ENCODE data around the gene ASF1A.
A peak's percentile ranks its signal among the peaks of the same experiment; 100 is the strongest.

Gene ASF1A

GRCh38 chr6:118903138-118903537, 9.2 kb downstream of the ASF1A start:
- DNase-seq (ENCODE audit: low spot score in 2 of 2) (no peak), ATAC-seq (replicated peaks; ENCODE audit: extremely low read depth, poor library complexity, severe bottlenecking) (no peak)
- no peaks in the 10 kb centered on the region for H3K9me3 Mint-ChIP-seq
- H3K4me1 Mint-ChIP-seq, result peaks cover 71% of the 10 kb centered on the region
- no peak overlapping the region for H3K4me3 Mint-ChIP-seq
- peaks cover 46% of the 10 kb centered on the region for H3K36me3 Mint-ChIP-seq (ENCODE audit: insufficient read depth)
- H3K27ac Mint-ChIP-seq (ENCODE audit: low read depth), result peak overlapping the region; percentile 71
- no peaks in the 10 kb centered on the region for H3K27me3 Mint-ChIP-seq

- Mint-ChIP-seq H3K27ac (ENCODE audit: low read depth) (peak overlapping the region; percentile 71), H3K9me3 (no peaks in the 10 kb centered on the region), H3K4me3 (no peak overlapping the region), H3K36me3 (ENCODE audit: insufficient read depth) (peaks cover 50% of the 10 kb centered on the region), H3K4me1 (peaks cover 69% of the 10 kb centered on the region), H3K27me3 (no peaks in the 10 kb centered on the region)
- ATAC-seq (replicated peaks; ENCODE audit: extremely low read depth, poor library complexity, severe bottlenecking) (no peak), DNase-seq (ENCODE audit: low spot score in 2 of 2) (no peak)
Observed at GRCh38 chr6:118903691-118904090, 9.7 kb downstream of the ASF1A start.

GRCh38 chr6:118905084-118905483, 11.1 kb downstream of the ASF1A start:
- peaks cover 51% of the 10 kb centered on the region for H3K36me3 Mint-ChIP-seq (ENCODE audit: insufficient read depth)
- no peaks in the 10 kb centered on the region for H3K9me3 Mint-ChIP-seq
- H3K4me3 Mint-ChIP-seq, result no peak overlapping the region
- DNase-seq (ENCODE audit: low spot score in 2 of 2) (no peak), ATAC-seq (replicated peaks; ENCODE audit: extremely low read depth, poor library complexity, severe bottlenecking) (no peak)
- no peaks in the 10 kb centered on the region for H3K27me3 Mint-ChIP-seq
- no peak overlapping the region for H3K27ac Mint-ChIP-seq (ENCODE audit: low read depth)
- peaks cover 55% of the 10 kb centered on the region for H3K4me1 Mint-ChIP-seq

- H3K27me3 Mint-ChIP-seq, result no peaks in the 10 kb centered on the region
- no peaks in the 10 kb centered on the region for H3K9me3 Mint-ChIP-seq
- DNase-seq (ENCODE audit: low spot score in 2 of 2) (no peak), ATAC-seq (replicated peaks; ENCODE audit: extremely low read depth, poor library complexity, severe bottlenecking) (no peak)
- peaks cover 51% of the 10 kb centered on the region for H3K4me1 Mint-ChIP-seq
- H3K4me3 Mint-ChIP-seq, result no peak overlapping the region
- peaks cover 55% of the 10 kb centered on the region for H3K36me3 Mint-ChIP-seq (ENCODE audit: insufficient read depth)
- peak overlapping the region; percentile 44 for H3K27ac Mint-ChIP-seq (ENCODE audit: low read depth)
Observed at GRCh38 chr6:118905851-118906250, 11.9 kb downstream of the ASF1A start.

- Mint-ChIP-seq H3K27me3 (no peaks in the 10 kb centered on the region), H3K36me3 (ENCODE audit: insufficient read depth) (peaks cover 55% of the 10 kb centered on the region), H3K4me3 (no peak overlapping the region), H3K9me3 (no peaks in the 10 kb centered on the region), H3K27ac (ENCODE audit: low read depth) (no peak overlapping the region), H3K4me1 (peaks cover 32% of the 10 kb centered on the region)
- ATAC-seq (replicated peaks; ENCODE audit: extremely low read depth, poor library complexity, severe bottlenecking) (no peak), DNase-seq (ENCODE audit: low spot score in 2 of 2) (no peak)
Observed at GRCh38 chr6:118908441-118908840, 14.5 kb downstream of the ASF1A start.

- DNase-seq (ENCODE audit: low spot score in 2 of 2), result no peak
- peaks cover 10% of the 10 kb centered on the region for H3K4me1 Mint-ChIP-seq
- H3K27ac Mint-ChIP-seq (ENCODE audit: low read depth), result no peak overlapping the region
- H3K36me3 Mint-ChIP-seq (ENCODE audit: insufficient read depth), result peaks cover 49% of the 10 kb centered on the region
- no peaks in the 10 kb centered on the region for H3K27me3 Mint-ChIP-seq
- ATAC-seq (replicated peaks; ENCODE audit: extremely low read depth, poor library complexity, severe bottlenecking), result no peak
- H3K9me3 Mint-ChIP-seq, result no peaks in the 10 kb centered on the region
- H3K4me3 Mint-ChIP-seq, result no peak overlapping the region
Observed at GRCh38 chr6:118912646-118913045, 18.7 kb downstream of the ASF1A start.

GRCh38 chr6:118913161-118913560, 19.2 kb downstream of the ASF1A start:
- ATAC-seq (replicated peaks; ENCODE audit: extremely low read depth, poor library complexity, severe bottlenecking) (no peak), DNase-seq (ENCODE audit: low spot score in 2 of 2) (no peak)
- H3K27me3 Mint-ChIP-seq, result no peaks in the 10 kb centered on the region
- H3K27ac Mint-ChIP-seq (ENCODE audit: low read depth), result no peak overlapping the region
- H3K36me3 Mint-ChIP-seq (ENCODE audit: insufficient read depth), result peaks cover 47% of the 10 kb centered on the region
- peaks cover 10% of the 10 kb centered on the region for H3K4me1 Mint-ChIP-seq
- no peaks in the 10 kb centered on the region for H3K9me3 Mint-ChIP-seq
- H3K4me3 Mint-ChIP-seq, result no peak overlapping the region

GRCh38 chr6:118914598-118914997, 20.6 kb downstream of the ASF1A start:
- H3K9me3 Mint-ChIP-seq, result no peaks in the 10 kb centered on the region
- peaks cover 42% of the 10 kb centered on the region for H3K36me3 Mint-ChIP-seq (ENCODE audit: insufficient read depth)
- DNase-seq (ENCODE audit: low spot score in 2 of 2) (no peak), ATAC-seq (replicated peaks; ENCODE audit: extremely low read depth, poor library complexity, severe bottlenecking) (no peak)
- no peak overlapping the region for H3K27ac Mint-ChIP-seq (ENCODE audit: low read depth)
- peaks cover 10% of the 10 kb centered on the region for H3K4me1 Mint-ChIP-seq
- no peaks in the 10 kb centered on the region for H3K27me3 Mint-ChIP-seq
- no peak overlapping the region for H3K4me3 Mint-ChIP-seq

- DNase-seq (ENCODE audit: low spot score in 2 of 2), result no peak
- ATAC-seq (replicated peaks; ENCODE audit: extremely low read depth, poor library complexity, severe bottlenecking), result no peak
- no peak overlapping the region for H3K27ac Mint-ChIP-seq (ENCODE audit: low read depth)
- no peaks in the 10 kb centered on the region for H3K9me3 Mint-ChIP-seq
- no peaks in the 10 kb centered on the region for H3K27me3 Mint-ChIP-seq
- H3K4me1 Mint-ChIP-seq, result peaks cover 10% of the 10 kb centered on the region
- no peak overlapping the region for H3K4me3 Mint-ChIP-seq
- H3K36me3 Mint-ChIP-seq (ENCODE audit: insufficient read depth), result peaks cover 33% of the 10 kb centered on the region
Observed at GRCh38 chr6:118917546-118918328, 23.8 kb downstream of the ASF1A start.

- no peaks in the 10 kb centered on the region for H3K27me3 Mint-ChIP-seq
- H3K27ac Mint-ChIP-seq (ENCODE audit: low read depth), result no peak overlapping the region
- H3K36me3 Mint-ChIP-seq (ENCODE audit: insufficient read depth), result peaks cover 32% of the 10 kb centered on the region
- no peak overlapping the region for H3K4me3 Mint-ChIP-seq
- DNase-seq (ENCODE audit: low spot score in 2 of 2), result no peak
- peaks cover 10% of the 10 kb centered on the region for H3K4me1 Mint-ChIP-seq
- no peak for ATAC-seq (replicated peaks; ENCODE audit: extremely low read depth, poor library complexity, severe bottlenecking)
- no peaks in the 10 kb centered on the region for H3K9me3 Mint-ChIP-seq
Observed at GRCh38 chr6:118918329-118918725, 24.4 kb downstream of the ASF1A start.

- no peak for DNase-seq (ENCODE audit: low spot score in 2 of 2)
- ATAC-seq (replicated peaks; ENCODE audit: extremely low read depth, poor library complexity, severe bottlenecking), result no peak
- H3K36me3 Mint-ChIP-seq (ENCODE audit: insufficient read depth), result peaks cover 28% of the 10 kb centered on the region
- H3K4me1 Mint-ChIP-seq, result peaks cover 7% of the 10 kb centered on the region
- H3K27ac Mint-ChIP-seq (ENCODE audit: low read depth), result no peak overlapping the region
- H3K27me3 Mint-ChIP-seq, result no peaks in the 10 kb centered on the region
- no peaks in the 10 kb centered on the region for H3K9me3 Mint-ChIP-seq
- no peak overlapping the region for H3K4me3 Mint-ChIP-seq
Observed at GRCh38 chr6:118921084-118921483, 27.1 kb downstream of the ASF1A start.

- no peak for DNase-seq (ENCODE audit: low spot score in 2 of 2)
- H3K36me3 Mint-ChIP-seq (ENCODE audit: insufficient read depth), result peaks cover 31% of the 10 kb centered on the region
- H3K4me3 Mint-ChIP-seq, result no peak overlapping the region
- no peak for ATAC-seq (replicated peaks; ENCODE audit: extremely low read depth, poor library complexity, severe bottlenecking)
- H3K9me3 Mint-ChIP-seq, result no peaks in the 10 kb centered on the region
- H3K27me3 Mint-ChIP-seq, result no peaks in the 10 kb centered on the region
- H3K4me1 Mint-ChIP-seq, result peaks cover 9% of the 10 kb centered on the region
- no peak overlapping the region for H3K27ac Mint-ChIP-seq (ENCODE audit: low read depth)
Observed at GRCh38 chr6:118923035-118923434, 29.1 kb downstream of the ASF1A start.

GRCh38 chr6:118930680-118931079, 36.7 kb downstream of the ASF1A start:
- H3K27ac Mint-ChIP-seq (ENCODE audit: low read depth), result no peak overlapping the region
- no peaks in the 10 kb centered on the region for H3K27me3 Mint-ChIP-seq
- DNase-seq (ENCODE audit: low spot score in 2 of 2) (no peak), ATAC-seq (replicated peaks; ENCODE audit: extremely low read depth, poor library complexity, severe bottlenecking) (no peak)
- H3K4me1 Mint-ChIP-seq, result peaks cover 27% of the 10 kb centered on the region
- H3K36me3 Mint-ChIP-seq (ENCODE audit: insufficient read depth), result peaks cover 16% of the 10 kb centered on the region
- no peak overlapping the region for H3K4me3 Mint-ChIP-seq
- H3K9me3 Mint-ChIP-seq, result no peaks in the 10 kb centered on the region
